OCI-LY7 (cell line): ENCODE data around the gene RAB8B. TPM values are rescaled to one million over a fixed set of nuclear protein-coding genes. Genes with fewer than 3 reads are reported as not detected.

Source experiments
- Bru-seq: library from RNA; stranded (reverse); fragments of 400-500 nt; gene quantifications from one replicate; lab custom pipeline; 2021; lab: Mats Ljungman, UMichigan
- BruChase-seq, 2 experiments: library from RNA; stranded (reverse); fragments of 400-500 nt; gene quantifications; one replicate each; lab custom pipeline; 2021; lab: Mats Ljungman, UMichigan
- BruUV-seq: library from RNA; stranded (reverse); fragments of 400-500 nt; replicated peaks from 2 replicates; lab custom pipeline; 2021; lab: Mats Ljungman, UMichigan
- CTCF ChIA-PET: fragments of 300-600 bp; sonication (Branson Sonifier 250); formaldehyde crosslinking; loops from one replicate; lab custom pipeline; 2022; ENCODE audit warnings: antibody characterized with exemption; ENCODE audit not compliant: unreplicated experiment; lab: Charles Lee
- POLR2A ChIA-PET: fragments of 300-600 bp; sonication (Branson Sonifier 250); formaldehyde crosslinking; loops from one replicate; lab custom pipeline; 2022; ENCODE audit warnings: antibody characterized with exemption; lab: Charles Lee
- DNase-seq: peaks from one replicate; pipeline ENCODE4 v3.0.0-alpha.2; 2015; ENCODE audit warnings: low spot score
- H2AFZ ChIP-seq: fragments of 200-600 bp; sonication (generic), shearing (Covaris generic); 2 replicates; pipeline ENCODE4 v1.6.1; 2014; ENCODE audit warnings: mild to moderate bottlenecking, antibody characterized with exemption, low read length, moderate library complexity
- H3K27ac ChIP-seq: fragments of 200-600 bp; sonication (generic); 2 replicates; pipeline ENCODE4 v1.5.1; 2014; ENCODE audit warnings: mixed run types, low read depth, mild to moderate bottlenecking, moderate library complexity, low read length, inconsistent platforms; ENCODE audit not compliant: poor library complexity, severe bottlenecking
- H3K36me3 ChIP-seq: fragments of 200-600 bp; sonication (generic); 2 replicates; pipeline ENCODE4 v1.6.1; 2014; ENCODE audit warnings: mild to moderate bottlenecking, antibody characterized with exemption, low read length, moderate library complexity, mixed read lengths; ENCODE audit not compliant: insufficient read depth
- H3K4me1 ChIP-seq: fragments of 200-600 bp; sonication (generic); 2 replicates; pipeline ENCODE4 v1.5.1; 2014; ENCODE audit warnings: mild to moderate bottlenecking, low read length; ENCODE audit not compliant: insufficient read depth, poor library complexity, severe bottlenecking
- H3K4me2 ChIP-seq: fragments of 200-600 bp; sonication (generic); 2 replicates; pipeline ENCODE4 v1.6.1; 2014; ENCODE audit warnings: mild to moderate bottlenecking, low read length
- H3K4me3 ChIP-seq: fragments of 200-600 bp; sonication (generic); 2 replicates; pipeline ENCODE4 v1.5.1; 2014; ENCODE audit warnings: mild to moderate bottlenecking, low read depth, low read length; ENCODE audit not compliant: poor library complexity, severe bottlenecking
- H3K79me2 ChIP-seq: fragments of 200-600 bp; sonication (generic); 2 replicates; pipeline ENCODE4 v1.6.1; 2016; ENCODE audit warnings: low read depth, mild to moderate bottlenecking, low read length, moderate library complexity, mixed read lengths; ENCODE audit not compliant: insufficient read depth
- H3K9me2 ChIP-seq: fragments of 200-600 bp; sonication (generic); 2 replicates; pipeline ENCODE4 v1.6.1; 2016; ENCODE audit warnings: mild to moderate bottlenecking, low read length, mixed read lengths; ENCODE audit not compliant: insufficient read depth
- H3K9me3 ChIP-seq: fragments of 200-600 bp; sonication (generic); 2 replicates; pipeline ENCODE4 v1.6.1; 2014; ENCODE audit warnings: mild to moderate bottlenecking, mixed run types, low read length, mixed read lengths
- H4K20me1 ChIP-seq: fragments of 200-600 bp; sonication (generic); 2 replicates; pipeline ENCODE4 v1.6.1; 2014; ENCODE audit warnings: mild to moderate bottlenecking, antibody characterized with exemption, low read length, moderate library complexity, mixed read lengths; ENCODE audit not compliant: insufficient read depth
- EZH2phosphoT487 ChIP-seq: fragments of 200-600 bp; sonication (generic); IDR thresholded peaks from 2 replicates; pipeline ENCODE4 v1.6.1; 2018; ENCODE audit warnings: low read depth, borderline replicate concordance, mild to moderate bottlenecking, mixed run types, antibody characterized with exemption, low read length, moderate library complexity, mixed read lengths
- intact Hi-C: fragments of 100-400 bp; cut with micrococcal nuclease; formaldehyde crosslinking; loops from one replicate; pipeline ENCODE4 v1.10.0; 2022; ENCODE audit not compliant: unreplicated experiment
- long read RNA-seq: library from polyadenylated mRNA; stranded (forward); transcript quantifications from one replicate; pipeline ENCODE4 v2.0.0, GENCODE V29; 2022
- total RNA-seq, 2 experiments: library from RNA; depleted of rRNA in 1 of 2; stranded (reverse); fragments of >200 nt in 1 of 2; shearing (Covaris generic) in 1 of 2; gene quantifications; 2 replicates each; pipeline ENCODE4 v1.2.3, GENCODE V29; 2014 to 2022
- TF ChIP-seq, protein P1 (sequence below): fragments of 200-600 bp; sonication (generic); conservative IDR thresholded peaks from 2 replicates; pipeline ENCODE4 v1.5.1; 2014; ENCODE audit warnings: mild to moderate bottlenecking, antibody characterized with exemption, low read length, moderate library complexity, mixed read lengths

Gene RAB8B
- total RNA-seq (2014; rRNA removed; shearing (Covaris generic)) (4.9 and 9.5 TPM in 2 replicates), total RNA-seq (2022) (18.6 and 18.7 TPM in 2 replicates), Bru-seq, nascent RNA (percentile 81 among the genes with signal in this experiment), BruChase-seq, experiment 1, labeled RNA remaining after a 6-hour chase (percentile 70 among the genes with signal in this experiment), BruChase-seq, experiment 2, labeled RNA remaining after a 2-hour chase (percentile 80 among the genes with signal in this experiment)
- long read RNA-seq, full-length matches to known transcripts = 18 of 25 reads
- long read RNA-seq, partial matches to known transcripts = 0 of 25 reads
- long read RNA-seq, other reads (novel, unspliced or antisense) = 7 of 25 reads

DNA sequence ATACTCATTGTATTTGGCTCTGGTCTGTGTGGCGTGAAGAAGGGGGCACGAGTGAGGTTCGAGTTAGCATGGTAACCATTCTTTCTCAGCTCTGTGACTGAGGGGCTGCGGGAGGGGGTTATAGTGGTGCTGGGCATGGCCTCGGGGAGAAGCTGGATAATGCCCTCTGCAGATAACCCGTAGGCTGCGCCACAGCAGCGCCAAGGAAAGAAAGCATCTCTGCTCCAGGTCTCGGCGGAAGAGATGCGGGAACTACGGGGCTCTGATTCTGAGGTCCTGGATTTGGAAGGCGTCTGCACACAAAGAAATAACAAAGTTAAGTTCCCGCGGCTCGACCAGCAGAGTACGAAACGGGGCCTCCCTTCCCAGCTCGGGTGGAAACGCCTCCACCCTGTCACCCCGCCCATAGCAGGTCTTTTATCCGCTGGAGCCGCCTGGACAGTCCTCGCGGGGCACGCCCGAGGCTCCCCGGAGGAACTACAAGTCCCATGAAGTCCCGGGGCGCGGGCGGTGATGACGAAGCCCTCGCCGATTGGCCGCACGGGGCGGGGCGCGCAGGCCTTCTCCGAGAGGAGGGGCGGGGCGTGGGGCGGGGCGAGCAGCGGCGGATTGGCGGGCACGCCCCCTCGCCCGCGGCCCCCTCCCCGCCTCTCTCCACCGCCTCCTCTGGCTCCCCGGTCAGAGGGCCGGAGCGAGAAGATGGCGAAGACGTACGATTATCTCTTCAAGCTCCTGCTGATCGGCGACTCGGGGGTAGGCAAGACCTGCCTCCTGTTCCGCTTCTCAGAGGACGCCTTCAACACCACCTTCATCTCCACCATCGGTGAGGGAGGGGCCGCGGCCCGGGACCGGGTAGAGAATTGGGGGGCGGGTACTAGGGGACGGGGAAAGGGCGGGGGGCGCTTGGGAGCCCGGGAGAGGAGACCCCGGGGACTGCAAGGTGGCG, at the start of gene RAB8B:
TSS of gene RAB8B (plus strand) at position 681 of the 946 bp plus-strand sequence. CDS start at position 700, 19 bp downstream.
- no peaks in the 10 kb centered on the region for H4K20me1 ChIP-seq
- TF ChIP-seq EZH2phosphoT487 = no peak
- TF ChIP-seq, protein P1, sequence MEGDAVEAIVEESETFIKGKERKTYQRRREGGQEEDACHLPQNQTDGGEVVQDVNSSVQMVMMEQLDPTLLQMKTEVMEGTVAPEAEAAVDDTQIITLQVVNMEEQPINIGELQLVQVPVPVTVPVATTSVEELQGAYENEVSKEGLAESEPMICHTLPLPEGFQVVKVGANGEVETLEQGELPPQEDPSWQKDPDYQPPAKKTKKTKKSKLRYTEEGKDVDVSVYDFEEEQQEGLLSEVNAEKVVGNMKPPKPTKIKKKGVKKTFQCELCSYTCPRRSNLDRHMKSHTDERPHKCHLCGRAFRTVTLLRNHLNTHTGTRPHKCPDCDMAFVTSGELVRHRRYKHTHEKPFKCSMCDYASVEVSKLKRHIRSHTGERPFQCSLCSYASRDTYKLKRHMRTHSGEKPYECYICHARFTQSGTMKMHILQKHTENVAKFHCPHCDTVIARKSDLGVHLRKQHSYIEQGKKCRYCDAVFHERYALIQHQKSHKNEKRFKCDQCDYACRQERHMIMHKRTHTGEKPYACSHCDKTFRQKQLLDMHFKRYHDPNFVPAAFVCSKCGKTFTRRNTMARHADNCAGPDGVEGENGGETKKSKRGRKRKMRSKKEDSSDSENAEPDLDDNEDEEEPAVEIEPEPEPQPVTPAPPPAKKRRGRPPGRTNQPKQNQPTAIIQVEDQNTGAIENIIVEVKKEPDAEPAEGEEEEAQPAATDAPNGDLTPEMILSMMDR = no peak
- ChIA-PET POLR2A (interaction anchor here (0.6 to 1.2 kb wide), 2 partner anchors 42 to 141 kb away, joined by 3 to 6 read pairs; no protein-coding TSS in a partner anchor), CTCF (interaction anchor here (0.6 kb wide), 1 partner anchor 32 kb away, joined by 5 read pairs; no protein-coding TSS in a partner anchor)
- H3K27ac ChIP-seq = peak within 1 kb of the TSS; percentile 93
- no peaks in the 10 kb centered on the region for H3K9me2 ChIP-seq
- H2AFZ ChIP-seq = peak within 1 kb of the TSS; percentile 94
- peaks cover 46% of the 10 kb centered on the region for H3K4me1 ChIP-seq
- peaks cover 45% of the 10 kb centered on the region for H3K79me2 ChIP-seq
- intact Hi-C loops = loop anchor here (1.0 kb wide), 1 partner anchor 32 kb away; the partner anchor contains the start of gene RPS27L
- BruUV-seq = no TSS peak
- peak within 1 kb of the TSS; percentile 79 for H3K4me3 ChIP-seq
- H3K36me3 ChIP-seq = no peaks in the 10 kb centered on the region
- peak within 1 kb of the TSS; percentile 89 for H3K4me2 ChIP-seq
- DNase-seq = peak; percentile 96
- no peaks in the 10 kb centered on the region for H3K9me3 ChIP-seq

DNA sequence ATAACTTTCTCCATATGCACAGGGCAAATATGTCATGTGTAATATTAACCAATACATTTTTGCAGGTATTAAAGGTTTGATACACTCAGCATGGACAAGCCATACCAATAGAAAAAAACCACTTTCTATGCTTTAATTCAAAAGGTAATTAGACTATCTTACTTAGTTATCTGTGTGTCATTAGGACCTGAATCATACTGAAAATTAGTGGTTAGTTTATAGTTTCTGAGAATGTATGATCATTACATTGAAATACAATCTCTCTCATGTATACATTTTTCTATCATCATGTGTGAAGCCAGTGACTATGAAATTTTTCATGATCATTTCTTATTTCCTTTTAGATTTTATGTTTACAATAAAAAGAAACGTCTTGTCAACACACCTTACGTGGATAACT, 48.5 kb upstream of the RAB8B start:
- no TSS peak for BruUV-seq
- Histone ChIP-seq H3K27ac (no peak overlapping the region), H3K4me2 (no peak overlapping the region), H3K79me2 (no peaks in the 10 kb centered on the region), H3K4me1 (no peaks in the 10 kb centered on the region), H3K4me3 (no peak overlapping the region), H3K9me3 (no peaks in the 10 kb centered on the region), H2AFZ (no peak overlapping the region), H4K20me1 (no peaks in the 10 kb centered on the region), H3K9me2 (no peaks in the 10 kb centered on the region), H3K36me3 (no peaks in the 10 kb centered on the region)
- intact Hi-C loops = no loop called here
- no peak for TF ChIP-seq EZH2phosphoT487
- TF ChIP-seq, protein P1 = no peak
- DNase-seq = no peak
- POLR2A ChIA-PET = no interaction called here
- CTCF ChIA-PET = no interaction called here
